ENCODE measurements around the gene MED1.
"Not testable (repeated sequence)": the region's sequence is repeated elsewhere in the genome, so short reads cannot be mapped to it uniquely, and the experiment has no call there.

Gene MED1

GRCh38 chr17:39439868-39440267, 11.2 kb downstream of the MED1 start:
- not testable (repeated sequence) for DNase-seq (ENCODE audit: low read depth in 2 of 2)

- no peak for DNase-seq (ENCODE audit: low read depth in 2 of 2)
These were observed 21.5 kb downstream of the MED1 start for GRCh38 chr17:39429600-39429999.

GRCh38 chr17:39416141-39416540, 34.9 kb downstream of the MED1 start:
- DNase-seq (ENCODE audit: low read depth in 2 of 2) = no peak

GRCh38 chr17:39410279-39410678, 40.8 kb downstream of the MED1 start:
- no peak for DNase-seq (ENCODE audit: low read depth in 2 of 2)

- no peak for DNase-seq (ENCODE audit: low read depth in 2 of 2)
These were observed 42.7 kb downstream of the MED1 start for GRCh38 chr17:39408360-39408759.

- no peak for DNase-seq (ENCODE audit: low read depth in 2 of 2)
These were observed 44.1 kb downstream of the MED1 start for GRCh38 chr17:39406951-39407350.

DNA sequence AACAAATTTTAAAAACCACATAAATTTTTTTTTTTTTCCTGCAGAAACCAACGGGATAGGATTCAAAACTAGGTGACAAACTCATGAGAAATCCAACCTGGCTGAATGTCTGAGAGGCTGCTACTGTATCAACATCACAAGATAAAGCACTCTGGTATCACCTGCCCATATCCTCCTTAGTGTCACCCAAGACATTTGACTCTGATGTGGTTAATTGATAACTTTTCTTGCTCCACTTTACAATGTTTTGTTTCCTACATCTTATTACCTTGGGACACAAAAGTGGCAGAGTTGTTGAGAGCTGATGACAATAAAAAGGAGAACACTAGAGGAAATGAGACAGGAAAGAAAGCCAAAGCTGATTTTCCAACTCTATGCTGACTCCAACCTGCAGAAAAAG, 45.6 kb downstream of the MED1 start:
- DNase-seq (ENCODE audit: low read depth in 2 of 2) = no peak

DNA sequence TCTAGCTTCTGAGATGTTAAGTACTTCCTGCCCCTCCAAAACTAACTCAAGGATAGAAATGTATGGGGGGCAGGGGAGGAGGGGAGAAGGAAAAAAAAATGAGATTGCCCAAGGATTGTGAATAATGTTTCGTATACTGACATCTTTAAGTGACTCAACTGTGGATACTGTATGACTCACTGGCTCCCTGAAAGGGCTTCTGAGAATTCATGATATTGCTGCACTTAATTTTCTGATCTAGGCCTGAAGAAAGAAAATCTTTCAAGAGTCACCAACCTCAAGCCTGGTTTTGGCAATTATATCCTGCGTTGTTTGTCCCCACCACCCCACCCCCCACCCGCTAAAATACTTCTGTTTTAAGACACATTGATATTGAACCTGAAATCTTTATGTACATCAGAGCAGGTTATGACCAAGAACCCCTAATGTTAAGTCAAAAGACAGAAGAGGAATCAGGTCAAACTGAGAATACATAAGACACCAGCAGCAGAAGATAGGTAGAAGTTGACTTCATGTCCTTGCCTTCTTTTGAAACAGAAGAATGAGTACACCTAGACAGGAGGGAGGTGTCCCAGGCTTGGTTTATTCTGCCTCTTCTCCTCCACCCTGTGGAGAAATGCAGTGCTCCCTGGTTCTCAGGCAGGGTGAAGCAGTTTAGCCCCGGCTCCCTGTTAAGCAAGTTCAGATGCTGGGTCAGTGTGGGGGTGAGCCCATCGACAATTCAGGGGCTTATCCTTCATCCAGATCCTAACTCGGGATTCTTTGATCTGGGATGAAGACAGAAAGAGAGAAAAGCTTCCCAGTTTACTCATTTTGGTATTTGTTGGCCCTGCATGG, 46.3 kb downstream of the MED1 start:
- no peak for DNase-seq (ENCODE audit: low read depth in 2 of 2)

GRCh38 chr17:39402890-39403605, 48.0 kb downstream of the MED1 start:
- DNase-seq (ENCODE audit: low read depth in 2 of 2) = no peak

GRCh38 chr17:39402244-39402889, 48.7 kb downstream of the MED1 start:
- peak; percentile 80 to 91 for DNase-seq (ENCODE audit: low read depth in 2 of 2)

DNA sequence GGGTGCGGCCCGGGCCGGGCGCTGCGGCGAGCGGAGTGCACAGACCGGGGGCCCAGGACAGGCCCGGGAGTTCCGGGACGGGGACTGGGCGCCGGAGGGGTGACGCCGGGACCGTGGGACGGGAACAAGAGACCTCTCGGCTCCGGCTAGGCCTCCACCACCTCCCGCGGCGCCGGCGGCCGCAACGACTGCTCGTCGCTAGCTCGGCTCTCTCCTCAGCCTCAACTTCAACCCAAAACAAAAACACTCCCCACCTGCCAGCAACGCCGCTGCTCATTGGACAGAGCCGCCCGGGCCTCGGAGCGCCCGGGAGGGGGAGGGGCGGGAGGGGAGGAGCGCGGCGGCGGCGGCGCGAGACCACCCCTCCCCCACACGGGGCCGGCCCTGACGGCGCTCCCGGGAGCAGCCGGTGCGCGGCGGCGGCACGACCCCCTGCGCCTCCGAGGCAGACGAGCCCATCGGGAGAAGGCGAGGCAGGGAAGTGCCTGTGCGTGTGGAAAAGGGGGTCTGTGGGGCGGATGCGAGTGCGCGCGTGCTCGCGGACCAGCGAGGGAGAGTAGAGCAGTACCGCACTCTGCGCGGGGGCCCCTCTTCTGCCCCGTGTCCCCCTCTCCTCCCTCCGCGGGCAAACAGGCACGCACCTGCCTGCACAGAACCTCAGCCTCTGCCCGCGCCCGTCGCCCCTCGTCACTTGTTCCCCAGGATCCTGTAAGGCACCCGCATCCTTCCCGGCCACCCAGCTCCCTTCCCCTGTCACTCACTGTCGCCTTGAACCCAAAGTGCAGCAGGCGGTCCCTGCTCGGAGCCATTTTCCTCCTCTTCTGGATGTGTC, 49.4 kb downstream of the MED1 start, which contains the start of gene FBXL20:
Gene FBXL20, minus strand, starts transcription at position 215 of the 832 bp plus-strand sequence. CDS start 224 bp downstream, outside the sequence.
- peak; percentile 85 to 92 for DNase-seq (ENCODE audit: low read depth in 2 of 2)

DNA sequence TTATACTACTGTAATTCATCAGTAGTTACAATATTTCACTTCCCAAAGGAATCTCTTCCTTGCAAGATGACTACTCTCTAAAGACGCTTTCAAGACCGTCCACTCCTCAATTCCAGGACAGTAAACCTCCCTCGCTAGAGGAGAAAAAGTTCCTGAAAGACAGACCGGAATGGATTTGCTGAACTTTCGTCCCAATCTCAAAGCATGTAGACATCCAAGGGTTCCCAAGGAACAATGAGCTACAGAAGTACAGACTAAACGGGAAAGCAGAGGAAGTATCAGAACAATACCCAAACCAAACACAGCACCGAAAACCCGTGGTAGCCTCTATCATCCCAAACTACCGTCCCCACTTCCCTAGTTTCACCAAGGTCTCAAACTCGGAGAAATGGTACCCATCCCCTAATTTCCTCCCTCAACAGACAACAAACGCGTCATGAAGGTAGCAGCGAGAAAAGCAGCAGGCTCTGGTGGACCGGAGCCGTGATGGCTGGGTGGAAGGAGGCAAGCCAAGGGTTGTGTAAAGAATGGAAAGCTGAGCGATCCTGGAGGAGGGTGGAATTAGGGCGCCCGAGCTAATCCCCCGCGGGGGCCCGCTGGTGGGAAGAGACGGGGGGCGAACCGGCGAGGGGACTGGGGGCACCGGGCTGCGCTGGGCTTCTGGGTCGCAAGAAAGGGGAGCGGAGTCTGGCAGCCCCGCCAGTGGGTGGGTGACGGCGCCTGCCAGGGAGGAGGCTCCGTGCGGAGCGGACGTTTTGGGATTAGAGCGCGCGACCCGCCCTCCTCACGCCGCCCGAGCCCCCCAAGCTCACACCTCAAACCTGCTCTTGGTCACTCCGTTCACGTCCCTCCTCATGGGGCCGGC, 50.3 kb downstream of the MED1 start:
- DNase-seq (ENCODE audit: low read depth in 2 of 2) = no peak

GRCh38 chr17:39399791-39400190, 51.3 kb downstream of the MED1 start:
- no peak for DNase-seq (ENCODE audit: low read depth in 2 of 2)

DNA sequence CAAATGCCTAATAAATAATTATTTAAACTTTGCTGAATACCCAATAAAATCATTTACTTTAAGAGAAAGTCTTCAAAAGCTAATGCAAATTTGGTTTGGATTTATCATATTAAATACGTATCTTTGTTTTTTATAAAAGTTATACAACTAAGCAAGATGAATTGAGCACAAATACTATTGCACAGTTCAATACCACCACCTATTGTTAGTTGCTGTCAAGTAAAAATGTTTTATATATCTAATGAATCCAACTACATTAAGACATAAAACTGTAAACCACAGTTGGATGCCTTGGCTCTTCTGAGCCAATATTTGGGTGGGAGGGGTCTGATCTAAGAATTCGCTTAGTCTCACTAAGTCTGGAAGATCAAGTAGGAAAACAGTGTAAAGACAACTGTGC, 57.3 kb downstream of the MED1 start:
- no peak for DNase-seq (ENCODE audit: low read depth in 2 of 2)

DNA sequence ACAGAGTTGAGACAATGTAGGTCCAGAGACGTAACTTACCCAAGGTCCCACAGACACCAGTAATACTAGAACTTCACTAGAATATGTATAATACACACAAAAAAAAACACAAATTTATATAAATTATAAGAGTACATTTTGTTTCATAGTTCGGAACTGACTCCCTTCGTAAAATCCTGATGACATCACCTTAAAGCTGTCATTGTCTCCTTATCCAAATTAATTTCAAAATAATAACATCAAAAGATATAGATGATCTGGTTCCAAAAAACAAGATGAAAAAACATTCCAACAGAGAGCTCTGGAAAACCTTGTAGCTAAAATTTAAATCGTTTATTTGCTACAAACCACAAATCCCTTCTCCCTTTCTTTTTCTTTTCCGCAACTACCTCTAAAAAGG, 59.6 kb downstream of the MED1 start:
- no peak for DNase-seq (ENCODE audit: low read depth in 2 of 2)

DNA sequence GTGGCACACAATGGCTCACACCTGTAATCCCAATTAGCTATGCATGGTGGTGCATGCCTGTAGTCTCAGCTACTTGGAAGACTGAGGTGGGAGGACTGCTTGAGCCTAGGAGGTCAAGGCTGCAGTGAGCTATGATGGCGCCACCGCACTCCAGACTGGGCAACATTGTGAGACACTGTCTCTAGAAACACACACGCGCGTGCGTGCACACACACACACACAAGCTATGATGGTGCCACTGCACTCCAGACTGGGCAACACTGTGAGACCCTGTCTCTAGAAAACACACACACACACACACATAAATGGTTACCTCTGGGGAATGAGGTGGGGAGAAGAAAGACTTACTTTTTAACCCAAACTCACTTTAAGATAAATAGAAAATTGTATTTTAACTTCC, 66.0 kb downstream of the MED1 start:
- DNase-seq (ENCODE audit: low read depth in 2 of 2) = no peak

DNA sequence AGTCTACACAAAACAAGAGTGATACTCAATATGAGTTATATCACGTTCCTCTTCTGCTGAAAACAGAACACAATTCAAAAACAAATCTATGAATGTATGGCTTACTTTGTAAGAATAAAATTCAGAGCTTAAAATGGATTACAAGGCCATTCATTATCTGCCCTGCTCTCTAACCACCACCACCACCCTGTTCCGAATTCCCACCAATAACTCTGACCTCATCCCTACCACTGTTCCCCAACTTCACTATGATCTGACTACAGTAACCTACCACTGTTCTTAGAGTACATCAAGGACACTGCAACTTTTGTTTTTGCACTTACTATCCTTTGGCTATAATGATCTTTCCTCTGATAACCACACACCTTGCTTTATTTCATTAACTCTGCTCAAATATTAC, 70.9 kb downstream of the MED1 start:
- no peak for DNase-seq (ENCODE audit: low read depth in 2 of 2)

- DNase-seq (ENCODE audit: low read depth in 2 of 2) = no peak
These were observed 74.6 kb downstream of the MED1 start for GRCh38 chr17:39376434-39376833.

DNA sequence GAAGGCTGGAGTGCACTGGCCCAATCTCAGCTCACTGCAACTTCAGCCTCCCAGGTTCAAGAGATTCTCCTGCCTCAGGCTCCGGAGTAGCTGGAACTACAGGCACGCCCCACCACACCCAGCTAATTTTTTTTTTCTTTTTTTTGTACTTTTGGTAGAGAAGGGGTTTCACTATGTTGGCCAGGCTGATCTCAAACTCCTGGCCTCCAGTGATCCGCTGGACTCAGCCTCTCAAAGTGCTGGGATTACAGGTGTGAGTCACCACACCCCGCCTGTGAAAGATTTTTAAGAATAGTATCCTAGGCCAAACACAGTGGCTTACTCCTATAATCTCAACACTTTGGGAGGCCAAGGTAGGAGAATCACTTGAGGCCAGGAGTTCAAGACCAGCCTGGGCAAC, 83.3 kb downstream of the MED1 start:
- DNase-seq (ENCODE audit: low read depth in 2 of 2) = not testable (repeated sequence)

GRCh38 chr17:39365872-39366271, 85.2 kb downstream of the MED1 start:
- DNase-seq (ENCODE audit: low read depth in 2 of 2) = no peak

DNA sequence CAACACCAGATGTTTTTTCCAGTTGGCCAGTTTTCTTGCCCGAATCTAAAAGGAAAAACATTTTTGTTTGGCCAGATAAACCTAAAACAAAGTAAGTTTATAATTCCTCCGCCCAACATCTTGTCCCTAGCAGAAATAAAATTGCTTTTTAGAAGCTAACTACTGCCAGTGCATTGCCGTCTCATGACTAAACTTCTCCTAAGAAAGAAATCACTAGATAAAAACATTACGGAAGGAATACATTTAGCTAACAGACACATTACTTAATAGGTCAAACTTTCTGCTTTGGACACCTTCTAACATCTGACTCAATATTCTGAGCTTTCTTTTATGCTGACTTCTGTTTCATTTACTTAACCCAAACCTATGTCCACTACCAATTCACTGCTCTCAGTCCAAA, 85.8 kb downstream of the MED1 start:
- no peak for DNase-seq (ENCODE audit: low read depth in 2 of 2)

Measured in stimulated activated CD4-positive, alpha-beta T cell treated with anti-CD3 and anti-CD28 coated beads, Interleukin-12 subunit alpha, Interleukin-12 subunit beta, amount 100 ng/mL, for 24 hours (primary cell).